GM19035 (cell line): ENCODE data around the gene GALR3.
"Not testable (repeated sequence)": the region's sequence is repeated elsewhere in the genome, so short reads cannot be mapped to it uniquely, and the experiment has no call there.

Experiments used
- ATAC-seq: cut with Tn5 transposase; IDR thresholded peaks from one replicate; pipeline ENCODE4 v1.9.1; 2021; ENCODE audit not compliant: unreplicated experiment

Gene GALR3, protein sequence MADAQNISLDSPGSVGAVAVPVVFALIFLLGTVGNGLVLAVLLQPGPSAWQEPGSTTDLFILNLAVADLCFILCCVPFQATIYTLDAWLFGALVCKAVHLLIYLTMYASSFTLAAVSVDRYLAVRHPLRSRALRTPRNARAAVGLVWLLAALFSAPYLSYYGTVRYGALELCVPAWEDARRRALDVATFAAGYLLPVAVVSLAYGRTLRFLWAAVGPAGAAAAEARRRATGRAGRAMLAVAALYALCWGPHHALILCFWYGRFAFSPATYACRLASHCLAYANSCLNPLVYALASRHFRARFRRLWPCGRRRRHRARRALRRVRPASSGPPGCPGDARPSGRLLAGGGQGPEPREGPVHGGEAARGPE

DNA sequence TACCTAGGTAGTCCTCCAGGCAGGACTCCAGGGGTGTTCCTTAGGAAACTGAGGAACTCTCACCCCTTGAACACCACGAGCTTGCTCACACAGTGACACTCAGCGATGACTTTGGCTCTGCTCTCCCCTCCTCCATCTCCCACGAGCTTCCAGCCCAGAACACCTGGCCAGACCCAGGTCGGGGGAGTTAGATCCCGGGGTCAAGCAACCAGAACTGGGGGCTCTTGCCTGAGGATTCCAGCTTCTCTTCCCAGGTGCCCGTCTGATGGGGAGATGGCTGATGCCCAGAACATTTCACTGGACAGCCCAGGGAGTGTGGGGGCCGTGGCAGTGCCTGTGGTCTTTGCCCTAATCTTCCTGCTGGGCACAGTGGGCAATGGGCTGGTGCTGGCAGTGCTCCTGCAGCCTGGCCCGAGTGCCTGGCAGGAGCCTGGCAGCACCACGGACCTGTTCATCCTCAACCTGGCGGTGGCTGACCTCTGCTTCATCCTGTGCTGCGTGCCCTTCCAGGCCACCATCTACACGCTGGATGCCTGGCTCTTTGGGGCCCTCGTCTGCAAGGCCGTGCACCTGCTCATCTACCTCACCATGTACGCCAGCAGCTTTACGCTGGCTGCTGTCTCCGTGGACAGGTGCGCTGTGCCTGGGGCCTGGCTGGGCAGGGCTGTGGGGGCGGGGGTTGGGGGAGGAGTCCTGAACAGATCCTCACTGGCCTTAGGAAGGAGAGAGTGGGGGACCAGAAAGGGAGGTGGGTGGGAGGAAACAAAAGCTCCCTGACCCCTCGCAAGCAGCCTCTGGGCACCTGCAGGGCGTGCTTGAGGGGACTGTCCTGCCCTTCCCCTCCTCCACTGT is at the start of gene GALR3:
GALR3 (plus strand) TSS at position 249 of the 852 bp plus-strand sequence; CDS start at position 274, 25 bp downstream.
- ATAC-seq: no peak

DNA sequence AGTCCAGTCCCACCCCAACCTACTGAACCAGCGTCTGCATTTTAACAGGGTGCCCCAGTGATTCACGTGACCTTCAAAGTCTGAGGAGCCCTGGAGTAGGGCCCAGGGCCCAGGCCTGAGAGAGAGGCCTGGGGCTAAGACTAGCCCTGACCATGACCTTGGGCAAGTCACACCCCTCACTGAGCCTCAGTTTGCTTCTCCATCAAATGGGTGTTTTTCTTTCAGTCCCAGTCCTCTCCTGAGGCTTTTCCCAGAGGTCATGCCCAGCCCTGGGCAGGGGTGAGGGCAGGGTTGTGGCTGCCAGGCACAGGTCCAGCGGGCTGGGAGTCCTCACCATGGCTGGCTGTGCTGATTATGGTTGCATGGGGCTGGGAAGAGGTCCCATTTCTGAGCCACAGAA is 48.5 kb upstream of the GALR3 start:
- no peak for ATAC-seq

DNA sequence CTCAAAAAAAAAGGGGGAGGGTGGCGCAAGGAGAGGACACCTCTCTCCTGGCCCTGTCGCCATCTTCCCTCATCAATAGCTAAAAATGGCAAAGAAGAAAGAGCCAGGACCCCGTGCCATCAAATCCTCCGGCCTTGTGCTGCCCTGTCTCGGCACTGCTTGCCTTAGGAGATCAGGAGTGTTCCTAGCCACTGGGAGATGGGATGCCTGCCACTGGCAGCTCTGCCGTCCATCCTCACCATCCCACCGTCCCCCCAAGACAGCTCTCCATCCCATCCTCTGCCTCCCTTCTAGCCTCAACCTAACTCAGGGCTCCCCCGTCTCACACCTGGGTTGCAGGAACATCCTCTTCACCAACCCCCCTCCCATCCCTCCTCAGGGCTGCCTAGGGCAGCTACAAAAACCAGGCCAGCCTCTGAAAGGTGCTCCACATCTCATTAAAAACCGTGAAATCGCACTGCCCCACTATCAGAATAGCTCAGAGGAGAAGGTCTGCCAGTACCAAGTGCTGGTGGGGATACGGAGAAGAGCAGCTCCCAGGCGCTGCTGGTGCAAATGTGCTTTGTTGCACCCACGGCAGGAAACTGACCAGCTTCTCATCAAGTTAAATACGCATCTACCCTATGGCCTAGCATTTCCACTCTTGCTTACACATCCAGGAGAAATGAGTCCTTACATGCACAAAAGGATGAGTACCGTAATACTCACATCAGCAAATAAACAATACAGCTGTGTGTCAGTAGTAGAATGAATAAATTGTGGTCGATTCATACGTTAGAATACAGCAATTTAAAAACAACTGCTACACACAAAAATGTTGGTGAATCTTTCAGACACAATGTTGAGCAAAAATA is 47.2 kb upstream of the GALR3 start:
- no peak for ATAC-seq

DNA sequence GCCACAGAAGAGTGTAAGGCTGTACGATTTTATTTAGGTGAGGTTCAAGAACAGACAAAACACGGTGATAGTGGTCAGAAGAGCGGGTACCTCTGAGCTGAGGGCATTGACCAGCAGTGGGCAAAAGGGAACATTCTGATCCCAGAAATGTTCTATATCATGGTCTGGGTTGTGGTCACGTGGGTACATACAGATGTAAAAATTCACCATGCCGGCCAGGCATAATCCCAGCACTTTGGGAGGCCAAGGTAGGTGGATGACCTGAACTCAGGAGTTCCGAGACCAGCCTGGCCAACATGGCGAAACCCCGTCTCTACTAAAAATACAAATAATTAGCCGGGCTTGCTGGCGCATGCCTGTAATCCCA is 46.6 kb upstream of the GALR3 start:
- ATAC-seq: no peak

DNA sequence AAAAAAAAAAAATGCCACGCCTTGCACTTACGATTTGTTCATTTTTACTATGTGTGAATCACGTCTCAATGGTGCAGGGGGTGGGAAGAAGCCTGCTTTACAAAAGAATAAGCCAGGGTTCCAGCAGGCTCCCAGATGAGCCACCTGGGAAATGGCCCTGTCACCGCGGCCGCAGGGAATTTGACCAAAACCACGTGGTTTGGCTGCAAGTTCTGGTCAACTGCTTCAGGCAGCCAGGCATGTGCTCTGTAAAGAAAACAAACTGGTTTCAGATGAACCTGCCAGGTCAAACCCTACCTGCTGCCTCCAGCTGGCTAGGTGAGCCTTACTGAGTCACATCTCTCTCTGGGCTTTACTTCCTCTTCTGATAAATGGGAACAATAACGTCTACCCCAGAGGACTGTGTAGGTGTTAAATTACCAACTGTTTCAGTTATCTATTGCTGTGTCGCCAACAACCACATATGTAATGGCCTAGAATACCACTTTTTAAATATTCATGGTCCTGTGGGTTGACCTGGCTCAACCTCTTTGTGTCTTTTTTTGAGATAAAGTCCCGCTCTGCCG is 46.0 kb upstream of the GALR3 start:
- ATAC-seq: peak; percentile 56

DNA sequence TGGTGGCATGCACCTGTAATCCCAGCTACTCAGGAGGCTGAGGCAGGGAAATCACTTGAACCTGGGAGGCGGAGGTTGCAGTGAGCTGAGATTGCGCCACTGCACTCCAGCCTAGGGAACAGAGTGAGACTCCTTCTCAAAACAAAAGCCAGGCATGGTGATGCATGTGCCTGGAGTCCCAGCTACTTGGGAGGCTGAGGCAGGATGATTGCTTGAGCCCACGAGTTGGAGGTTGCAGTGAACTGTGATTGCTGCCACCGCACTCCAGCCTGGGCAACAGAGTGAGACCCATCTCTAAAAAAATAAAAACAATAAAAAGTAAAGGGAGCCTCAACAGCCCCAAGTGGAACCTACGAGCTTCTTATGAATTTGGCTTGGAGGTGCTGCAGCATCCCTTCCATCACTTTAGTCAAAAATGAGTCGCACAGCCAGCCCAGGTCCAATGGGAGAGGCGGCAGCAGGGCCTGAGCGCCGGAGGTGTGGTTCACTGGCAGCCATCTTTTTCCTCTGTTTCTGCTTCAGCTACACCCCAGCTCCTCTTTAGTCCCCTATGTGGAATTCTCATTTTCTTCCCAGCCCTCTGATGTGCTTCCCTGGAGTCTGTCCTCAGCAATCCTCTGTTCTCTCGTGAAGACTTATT is 44.7 kb upstream of the GALR3 start:
- no peak for ATAC-seq

DNA sequence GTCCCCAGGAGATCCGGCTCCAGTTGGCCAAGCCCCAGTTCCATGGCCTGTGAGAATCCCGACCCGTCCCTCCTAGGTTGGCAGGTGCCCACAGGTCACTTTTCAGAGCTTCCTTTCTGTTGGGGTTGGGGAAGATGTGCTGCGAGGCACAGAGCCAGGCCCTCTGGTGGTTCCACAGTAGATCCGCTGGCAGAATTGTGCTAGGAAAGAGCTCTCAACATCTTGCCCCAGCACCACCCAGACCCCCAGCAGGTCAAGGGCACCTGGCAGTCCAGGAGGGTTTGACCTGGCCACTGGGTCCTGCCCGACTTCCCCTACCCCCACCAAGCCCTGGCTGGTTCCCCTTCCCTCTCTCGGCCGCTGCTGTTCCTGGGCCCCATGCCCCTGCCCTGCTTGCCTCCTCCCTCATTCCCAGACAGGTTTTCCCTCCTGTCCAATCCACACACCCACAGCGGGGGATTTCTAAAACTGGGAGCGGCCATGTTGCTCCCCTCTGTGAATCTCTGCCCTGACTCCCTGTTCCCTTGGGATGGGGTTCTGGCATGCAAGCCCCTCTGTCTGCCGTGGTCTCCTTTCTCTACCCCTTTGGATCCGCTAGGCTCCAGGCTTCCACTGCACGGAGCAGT is 41.6 kb upstream of the GALR3 start:
- no peak for ATAC-seq

DNA sequence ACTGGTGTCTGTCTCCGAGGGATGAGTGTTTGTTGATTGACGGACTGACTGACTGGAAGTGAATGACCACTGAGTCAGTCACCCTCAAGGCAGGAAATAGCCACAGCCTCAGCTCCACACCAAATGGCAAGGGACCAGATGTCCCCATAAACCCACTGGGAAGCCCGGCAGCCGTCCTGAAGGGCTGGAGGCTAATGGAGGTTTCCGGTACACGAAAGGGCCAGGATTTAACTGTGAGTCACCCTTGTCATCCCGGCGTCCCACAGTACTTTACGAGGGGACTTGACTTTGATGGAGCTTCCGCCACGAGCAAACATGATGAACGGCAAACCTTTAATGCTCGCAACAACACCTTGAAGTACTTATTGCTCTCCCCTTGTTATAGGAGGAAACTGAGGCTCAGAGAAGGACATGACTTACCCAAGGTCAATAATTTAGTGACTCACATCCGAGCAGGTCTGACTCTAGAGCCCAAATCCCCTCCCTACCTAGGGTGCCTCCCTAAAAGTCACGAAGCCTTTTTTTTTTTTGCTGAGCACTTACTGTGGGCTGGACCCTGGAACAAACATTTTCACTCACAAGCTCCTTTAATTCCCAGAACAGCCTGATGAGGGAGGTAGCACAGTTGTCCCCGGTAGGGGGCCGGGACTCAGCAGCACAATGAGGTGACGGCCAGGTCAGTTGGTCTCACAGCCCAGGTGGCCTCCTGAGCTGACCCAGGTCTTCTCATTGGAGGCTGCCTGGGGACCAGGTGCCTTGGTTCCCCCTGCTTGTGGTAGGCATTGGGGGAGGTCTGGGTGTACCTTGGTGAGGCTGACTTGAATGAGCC is 40.6 kb upstream of the GALR3 start:
- no peak for ATAC-seq

DNA sequence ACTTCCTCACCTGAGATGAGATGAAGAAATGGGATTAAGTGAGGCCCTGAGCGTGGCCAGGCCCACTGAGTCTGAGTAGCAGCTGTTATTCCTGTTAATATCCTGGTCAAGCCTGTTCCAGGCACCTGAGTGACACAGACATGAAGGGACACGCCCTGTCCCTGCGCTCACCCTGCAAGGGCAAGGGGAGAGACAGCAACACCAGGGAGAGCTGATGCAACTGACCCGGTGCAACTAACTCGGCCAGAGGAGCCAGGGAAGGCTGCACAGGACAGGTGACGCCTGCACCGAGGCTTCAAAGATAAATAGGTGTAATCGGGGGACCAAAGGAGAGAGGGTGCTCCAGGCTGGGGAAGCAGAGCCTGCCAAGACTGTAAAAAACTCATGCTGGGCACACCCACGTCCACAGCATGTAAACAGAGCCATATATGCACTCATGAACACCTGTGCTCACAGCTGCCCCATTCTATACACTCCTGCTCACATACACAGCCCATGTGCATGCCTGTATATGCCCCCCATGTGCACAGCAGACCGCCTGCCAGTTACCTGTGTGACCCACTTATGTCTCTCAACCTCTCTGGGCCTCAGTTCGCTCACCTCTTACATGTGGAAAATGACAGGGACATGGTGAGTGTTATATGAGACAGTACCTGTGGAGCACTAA is 38.2 kb upstream of the GALR3 start:
- ATAC-seq: no peak

DNA sequence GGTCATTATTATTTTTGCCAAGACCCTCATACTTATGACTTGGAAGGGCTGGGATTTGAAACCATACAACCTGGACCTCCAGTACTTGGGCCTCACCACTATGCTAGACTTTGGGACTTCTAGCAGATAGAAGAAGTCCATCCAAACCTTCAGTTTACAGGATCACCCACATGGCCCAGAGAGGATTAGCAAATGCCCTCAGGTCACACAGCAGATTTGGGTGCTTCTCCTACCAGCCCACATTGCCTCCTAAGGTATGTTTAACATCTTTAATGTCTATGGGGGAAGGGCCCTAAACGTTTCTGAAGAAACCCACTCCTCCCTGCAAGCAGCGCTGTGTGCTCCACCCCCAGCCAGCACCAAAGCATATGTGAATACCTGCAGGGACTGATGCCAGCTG is 32.9 kb upstream of the GALR3 start:
- no peak for ATAC-seq

DNA sequence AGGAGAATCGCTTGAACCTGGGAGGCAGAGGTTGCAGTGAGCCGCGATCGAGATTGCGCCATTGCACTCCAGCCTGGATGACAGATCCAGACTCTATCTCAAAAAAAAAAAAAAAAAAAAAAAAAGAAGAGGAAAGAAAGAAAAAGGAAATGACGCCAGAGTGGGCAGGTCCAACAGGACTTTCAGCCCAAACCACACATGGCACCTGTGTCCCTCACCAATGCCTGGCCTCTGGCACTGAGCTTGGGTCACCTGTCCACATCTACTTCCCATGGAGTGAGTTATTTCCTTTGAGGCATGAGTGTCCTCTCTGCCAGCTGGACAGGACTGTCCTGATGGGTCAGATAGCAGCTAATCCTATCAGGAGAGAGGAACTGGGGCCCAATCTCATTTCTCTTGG is 30.7 kb upstream of the GALR3 start:
- ATAC-seq: no peak

DNA sequence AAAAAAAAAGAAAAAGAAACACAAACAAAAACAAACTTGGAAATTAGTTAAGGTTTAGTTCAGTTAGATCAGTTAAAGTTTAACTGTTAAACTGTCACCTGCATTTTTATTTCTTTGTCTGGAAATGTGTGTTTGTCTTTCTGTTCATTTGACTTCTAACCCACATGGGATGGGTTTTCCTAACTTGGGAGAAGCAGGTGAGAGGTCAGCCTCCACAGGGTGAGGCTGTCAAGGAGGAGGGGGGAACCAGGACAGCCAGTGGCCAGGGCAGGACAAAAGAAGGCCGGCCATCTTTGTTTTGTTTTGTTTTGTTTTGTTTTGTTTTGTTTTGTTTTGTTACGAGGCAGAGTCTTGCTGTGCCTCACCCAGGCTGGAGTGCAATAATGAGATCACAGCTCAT is 28.8 kb upstream of the GALR3 start:
- no peak for ATAC-seq

DNA sequence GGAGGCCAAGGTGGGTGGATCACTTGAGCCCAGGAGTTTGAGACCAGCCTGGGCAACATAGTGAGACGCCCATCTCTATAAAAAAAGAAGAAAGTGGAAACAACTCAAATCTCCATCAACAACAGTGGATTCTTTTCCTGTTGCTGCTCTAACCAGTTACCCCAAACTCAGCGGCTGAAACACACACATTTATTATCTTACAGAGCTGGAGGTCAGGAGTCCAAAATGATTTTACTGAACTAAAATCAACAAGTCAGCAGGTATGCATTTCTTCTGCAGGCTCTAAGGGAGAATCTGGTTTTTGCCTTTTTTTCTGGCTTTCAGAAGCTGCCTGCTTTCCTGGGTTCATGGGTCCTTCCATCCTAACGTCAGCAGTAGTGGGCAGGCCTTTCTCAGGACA is 27.1 kb upstream of the GALR3 start:
- ATAC-seq: no peak

DNA sequence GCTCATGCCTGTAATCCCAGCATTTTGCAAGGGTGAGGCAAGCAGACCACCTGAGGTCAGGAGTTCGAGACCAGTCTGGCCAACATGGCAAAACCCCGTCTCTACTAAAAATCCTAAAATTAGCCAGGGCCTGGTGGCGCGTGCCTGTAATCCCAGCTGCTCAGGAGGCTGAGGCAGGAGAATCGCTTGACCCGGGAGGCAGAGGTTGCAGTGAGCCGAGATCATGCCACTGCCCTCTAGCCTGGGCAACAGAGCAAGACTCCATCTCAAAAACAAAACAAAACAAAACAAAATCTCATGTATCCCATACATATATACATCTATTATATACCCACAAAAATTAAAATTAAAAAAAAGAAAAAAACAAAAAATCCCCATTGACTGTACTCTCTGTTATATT is 25.9 kb upstream of the GALR3 start:
- not testable (repeated sequence) for ATAC-seq

DNA sequence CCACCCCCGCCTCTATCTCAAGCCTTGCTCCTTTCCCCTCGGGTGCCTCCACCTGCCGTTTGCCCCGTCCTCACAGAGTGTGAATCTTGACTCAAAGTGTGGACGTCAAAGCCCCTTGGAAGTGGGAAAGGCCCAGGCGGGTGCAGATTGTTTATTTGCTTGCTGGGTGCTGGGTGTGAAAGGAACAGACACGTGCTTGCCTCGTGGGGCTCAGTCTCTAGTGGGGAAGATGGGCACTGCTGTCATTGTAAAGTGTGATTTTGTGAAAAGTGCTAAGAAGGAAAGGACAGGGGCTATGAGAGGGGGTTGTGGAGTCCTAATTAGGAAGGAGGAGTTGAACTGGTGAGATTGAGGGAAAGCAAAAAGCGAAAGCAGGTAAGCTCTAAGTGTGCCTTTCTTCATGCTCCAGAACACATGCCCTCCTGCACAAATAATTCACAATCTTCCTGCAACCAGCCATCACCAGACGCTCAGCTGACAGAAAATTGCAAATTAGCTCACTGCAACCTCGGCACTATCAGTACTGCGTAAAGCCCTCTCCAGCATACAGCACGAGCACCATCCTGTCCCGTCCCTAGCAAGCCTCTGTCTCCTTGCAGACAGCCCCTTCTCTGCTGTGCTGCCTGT is 25.2 kb upstream of the GALR3 start:
- no peak for ATAC-seq

DNA sequence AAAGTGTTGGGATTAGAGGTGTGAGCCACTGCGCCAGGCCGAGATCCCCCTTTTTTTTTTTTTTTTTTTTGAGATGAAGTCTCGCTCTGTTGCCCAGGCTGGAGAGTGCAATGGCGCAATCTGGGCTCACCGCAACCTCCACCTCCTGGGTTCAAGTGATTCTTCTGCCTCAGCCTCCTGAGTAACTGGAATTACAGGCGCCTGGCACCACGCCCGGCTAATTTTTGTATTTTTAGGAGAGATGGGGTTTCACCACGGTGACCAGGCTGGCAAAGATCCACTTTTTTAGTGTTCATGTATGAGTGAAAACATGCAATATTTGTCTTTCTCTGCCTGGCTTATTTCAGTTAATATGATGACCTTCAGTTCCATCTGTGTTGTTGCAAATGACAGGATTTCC is 23.2 kb upstream of the GALR3 start:
- ATAC-seq: not testable (repeated sequence)

DNA sequence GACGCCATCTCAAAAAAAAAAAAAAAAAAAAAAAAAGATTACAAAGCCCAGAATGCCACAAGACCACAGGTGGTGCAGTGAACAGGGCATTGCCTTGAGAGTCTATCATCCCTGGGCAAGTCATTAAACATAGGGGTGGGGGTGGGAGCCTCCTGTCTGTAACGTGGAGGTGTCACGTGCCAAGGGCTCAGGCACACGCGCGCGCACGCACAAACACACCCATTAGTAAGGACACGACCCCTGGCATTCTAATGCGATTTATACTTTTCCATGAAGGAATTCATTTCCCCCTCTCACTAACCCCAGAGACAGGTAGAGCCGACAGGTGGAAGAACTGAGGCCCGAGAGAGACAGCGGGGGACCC is 21.3 kb upstream of the GALR3 start:
- ATAC-seq: no peak
